GM19438 (cell line): Measurements from ENCODE around the gene ATOH7.

Source experiments
- ATAC-seq: cut with Tn5 transposase; IDR thresholded peaks from one replicate; pipeline ENCODE4 v1.9.1; 2021; ENCODE audit warnings: low read depth; ENCODE audit not compliant: unreplicated experiment

ATOH7 gene

GRCh38 chr10:68185085-68185484 is 46.8 kb downstream of the ATOH7 start:
- ATAC-seq, result no peak

GRCh38 chr10:68184546-68184945 is 47.4 kb downstream of the ATOH7 start:
- no peak for ATAC-seq
